ENCODE data around the gene CNPY3. TPM values are rescaled to one million over a fixed set of nuclear protein-coding genes. Genes with fewer than 3 reads are reported as not detected.
A peak's percentile ranks its signal among the peaks of the same experiment; 100 is the strongest.

CNPY3 gene
- total RNA-seq, 1 donor: 33.3 TPM

- Histone ChIP-seq H3K4me2 (ENCODE audit: insufficient read depth, low read length) (peak overlapping the region; percentile 94), H3K27ac (ENCODE audit: low read depth, low read length) (peak overlapping the region; percentile 68), H3K9me3 (ENCODE audit: low read depth, low read length) (no peaks in the 10 kb centered on the region), H3K36me3 (ENCODE audit: insufficient read depth, low read length) (peaks cover 6% of the 10 kb centered on the region), H3K79me2 (ENCODE audit: insufficient read depth, low read length) (peaks cover 23% of the 10 kb centered on the region), H3K4me1 (ENCODE audit: insufficient read depth, low read length) (peaks cover 20% of the 10 kb centered on the region), H3K27me3 (ENCODE audit: insufficient read depth, low read length) (no peaks in the 10 kb centered on the region), H3K4me3 (ENCODE audit: insufficient read depth, low read length) (peak overlapping the region; percentile 92), H4K20me1 (ENCODE audit: insufficient read depth, low read length) (no peaks in the 10 kb centered on the region), H2AFZ (ENCODE audit: low read length) (peak overlapping the region; percentile 93)
- DNase-seq (ENCODE audit: insufficient read length, low spot score, missing footprints): peak; percentile 88
- TF ChIP-seq CTCF (IDR thresholded peaks at IDR 0.05; ENCODE audit: extremely low read depth, low read depth, low read length): no peak
Measured at GRCh38 chr6:42979523-42980177, 50.4 kb downstream of the CNPY3 start.

GRCh38 chr6:42981836-42982235, 52.6 kb downstream of the CNPY3 start:
- H3K4me1 ChIP-seq (ENCODE audit: insufficient read depth, low read length): peaks cover 37% of the 10 kb centered on the region
- no peak for DNase-seq (ENCODE audit: insufficient read length, low spot score, missing footprints)
- H3K27me3 ChIP-seq (ENCODE audit: insufficient read depth, low read length): no peaks in the 10 kb centered on the region
- H3K4me3 ChIP-seq (ENCODE audit: insufficient read depth, low read length): no peak overlapping the region
- H3K4me2 ChIP-seq (ENCODE audit: insufficient read depth, low read length): no peak overlapping the region
- peaks cover under 1% of the 10 kb centered on the region for H4K20me1 ChIP-seq (ENCODE audit: insufficient read depth, low read length)
- H3K27ac ChIP-seq (ENCODE audit: low read depth, low read length): no peak overlapping the region
- peaks cover 43% of the 10 kb centered on the region for H3K79me2 ChIP-seq (ENCODE audit: insufficient read depth, low read length)
- no peaks in the 10 kb centered on the region for H3K36me3 ChIP-seq (ENCODE audit: insufficient read depth, low read length)
- no peak overlapping the region for H2AFZ ChIP-seq (ENCODE audit: low read length)
- H3K9me3 ChIP-seq (ENCODE audit: low read depth, low read length): no peaks in the 10 kb centered on the region
- TF ChIP-seq CTCF (IDR thresholded peaks at IDR 0.05; ENCODE audit: extremely low read depth, low read depth, low read length): no peak

GRCh38 chr6:42984001-42984923, 55.0 kb downstream of the CNPY3 start, which contains the start of gene PPP2R5D:
Gene PPP2R5D, plus strand, starts transcription at chr6:42984570. Its CDS starts 108 bp downstream, at chr6:42984678.
- peaks cover 42% of the 10 kb centered on the region for H3K4me1 ChIP-seq (ENCODE audit: insufficient read depth, low read length)
- no peak for TF ChIP-seq CTCF (IDR thresholded peaks at IDR 0.05; ENCODE audit: extremely low read depth, low read depth, low read length)

More at GRCh38 chr6:42984001-42984923, 55.0 kb downstream of the CNPY3 start, which contains the start of gene PPP2R5D:
- H3K36me3 ChIP-seq (ENCODE audit: insufficient read depth, low read length): no peaks in the 10 kb centered on the region
- H3K27me3 ChIP-seq (ENCODE audit: insufficient read depth, low read length): no peaks in the 10 kb centered on the region
- H3K4me2 ChIP-seq (ENCODE audit: insufficient read depth, low read length): peak within 1 kb of the TSS; percentile 95
- peak; percentile 99 for DNase-seq (ENCODE audit: insufficient read length, low spot score, missing footprints)
- H4K20me1 ChIP-seq (ENCODE audit: insufficient read depth, low read length): peaks cover 22% of the 10 kb centered on the region
- H3K9me3 ChIP-seq (ENCODE audit: low read depth, low read length): no peaks in the 10 kb centered on the region
- H3K27ac ChIP-seq (ENCODE audit: low read depth, low read length): peak within 1 kb of the TSS; percentile 56
- H3K4me3 ChIP-seq (ENCODE audit: insufficient read depth, low read length): peak within 1 kb of the TSS; percentile 81
- peak within 1 kb of the TSS; percentile 82 for H2AFZ ChIP-seq (ENCODE audit: low read length)
- H3K79me2 ChIP-seq (ENCODE audit: insufficient read depth, low read length): peaks cover 35% of the 10 kb centered on the region

Measured in osteoblast (primary cell).